ENCODE results near the gene AFMID. TPM values are rescaled to one million over a fixed set of nuclear protein-coding genes. Genes with fewer than 3 reads are reported as not detected.

AFMID gene
- total and polyA plus RNA-seq, 9 of the 15 experiments (the other 6 are each of a cell fraction or from before 2014, with no cell fraction given) = 62.1 to 188 (median 74.4) TPM

GRCh38 chr17:78214016-78214705 is 27.0 kb downstream of the AFMID start, which contains the start of gene BIRC5 (continued):
- TF ChIP-seq MGA (IDR thresholded peaks at IDR 0.05) (peak; percentile 77), ASH1L (IDR thresholded peaks at IDR 0.05; ENCODE audit: borderline replicate concordance, low read depth, partially characterized antibody) (no peak), TGIF2 (CRISPR knock-in tag; IDR thresholded peaks at IDR 0.05) (peak; percentile 95; the same call in 1 of the 2 replicates), RBM15 (IDR thresholded peaks at IDR 0.05; ENCODE audit: insufficient read depth, low read length) (no peak), CTCF (IDR thresholded peaks at IDR 0.05 in 2 of 3, conservative IDR thresholded peaks at IDR 0.05 in 1 of 3; ENCODE audit: insufficient read depth in 2 of 3, low read depth in 1 of 3, low read length in 3 of 3) (no peak), HMGN3 (IDR thresholded peaks at IDR 0.05; ENCODE audit: borderline replicate concordance, extremely low read depth, insufficient read length, low read depth, low read length) (peak; percentile 50), CBX8 (IDR thresholded peaks at IDR 0.05; ENCODE audit: borderline replicate concordance, extremely low read depth, low read depth, low read length, poor library complexity, severe bottlenecking) (no peak), ID3 (CRISPR knock-in tag; IDR thresholded peaks at IDR 0.05) (no peak), ID3 (tag; IDR thresholded peaks at IDR 0.05) (0 out of 2 replicates have a peak, but pooled peaks have one; percentile 60), MEIS2 (IDR thresholded peaks at IDR 0.05; ENCODE audit: partially characterized antibody) (no peak), ZNF408 (CRISPR knock-in tag; IDR thresholded peaks at IDR 0.05; ENCODE audit: low read depth) (no peak)
